Adipocyte (in vitro differentiated cells): ENCODE results near the gene CATSPERD.
"Not testable (repeated sequence)": the region's sequence is repeated elsewhere in the genome, so short reads cannot be mapped to it uniquely, and the experiment has no call there.

Experiments
- DNase-seq: peaks from one replicate; pipeline ENCODE4 v3.0.0-alpha.2; 2015; ENCODE audit warnings: low read depth
- H3K27me3 ChIP-seq: replicated peaks from 2 replicates; pipeline ENCODE4 v1.7.0; 2013; ENCODE audit warnings: mild to moderate bottlenecking, low read length, moderate library complexity; ENCODE audit not compliant: control insufficient read depth, insufficient read depth
- H3K36me3 ChIP-seq: 2 replicates; pipeline ENCODE4 v1.7.0; 2013; ENCODE audit warnings: low read length, mild to moderate bottlenecking, moderate library complexity; ENCODE audit not compliant: control insufficient read depth, insufficient read depth, severe bottlenecking
- H3K4me1 ChIP-seq: 2 replicates; pipeline ENCODE4 v1.7.0; 2013; ENCODE audit warnings: mild to moderate bottlenecking, low read length, moderate library complexity; ENCODE audit not compliant: control insufficient read depth, insufficient read depth
- H3K4me3 ChIP-seq: 2 replicates; pipeline ENCODE4 v1.7.0; 2013; ENCODE audit warnings: mild to moderate bottlenecking, low read length, moderate library complexity
- H3K9ac ChIP-seq: 2 replicates; pipeline ENCODE4 v1.7.0; 2013; ENCODE audit warnings: mild to moderate bottlenecking, low read length, moderate library complexity
- H3K9me3 ChIP-seq: 2 replicates; pipeline ENCODE4 v1.7.0; 2013; ENCODE audit warnings: mild to moderate bottlenecking, low read length, moderate library complexity; ENCODE audit not compliant: control insufficient read depth

Gene CATSPERD

GRCh38 chr19:5687360-5688198 lies 32.9 kb upstream of the CATSPERD start:
- no peak for DNase-seq
- Histone ChIP-seq H3K9me3 (no peaks in the 10 kb centered on the region), H3K27me3 (no peaks in the 10 kb centered on the region), H3K36me3 (peaks cover 10% of the 10 kb centered on the region), H3K4me3 (peak overlapping the region; percentile 80), H3K9ac (peak overlapping the region; percentile 76), H3K4me1 (peaks cover 12% of the 10 kb centered on the region)

GRCh38 chr19:5688262-5688881 lies 32.1 kb upstream of the CATSPERD start:
- H3K9ac ChIP-seq, DNase-seq, H3K27me3 ChIP-seq, H3K4me3 ChIP-seq, H3K9me3 ChIP-seq: not testable (repeated sequence)
- H3K36me3 ChIP-seq: peaks cover 18% of the 10 kb centered on the region
- peaks cover 12% of the 10 kb centered on the region for H3K4me1 ChIP-seq

GRCh38 chr19:5690125-5690954 lies 30.1 kb upstream of the CATSPERD start, which contains the start of gene RPL36:
Gene RPL36, plus strand, starts transcription at chr19:5690295. Its CDS starts 213 bp downstream, at chr19:5690508.
- Histone ChIP-seq H3K9ac (peak within 1 kb of the TSS; percentile 98), H3K9me3 (no peaks in the 10 kb centered on the region), H3K4me1 (peaks cover 12% of the 10 kb centered on the region), H3K36me3 (peaks cover 38% of the 10 kb centered on the region), H3K4me3 (peak within 1 kb of the TSS; percentile 99), H3K27me3 (no peaks in the 10 kb centered on the region)
- DNase-seq: peak; percentile 99

GRCh38 chr19:5690955-5691821 lies 29.2 kb upstream of the CATSPERD start:
- no peaks in the 10 kb centered on the region for H3K27me3 ChIP-seq
- peak; percentile 53 for DNase-seq
- H3K4me1 ChIP-seq: peaks cover 12% of the 10 kb centered on the region
- no peaks in the 10 kb centered on the region for H3K9me3 ChIP-seq
- H3K9ac ChIP-seq: peak overlapping the region; percentile 98
- peaks cover 46% of the 10 kb centered on the region for H3K36me3 ChIP-seq
- peak overlapping the region; percentile 99 for H3K4me3 ChIP-seq

- Histone ChIP-seq H3K4me3 (peak overlapping the region; percentile 99), H3K9ac (peak overlapping the region; percentile 98), H3K4me1 (peaks cover 12% of the 10 kb centered on the region), H3K9me3 (no peaks in the 10 kb centered on the region), H3K36me3 (peaks cover 55% of the 10 kb centered on the region), H3K27me3 (no peaks in the 10 kb centered on the region)
- DNase-seq: peak; percentile 11
These were observed 28.4 kb upstream of the CATSPERD start for GRCh38 chr19:5691822-5692722.

- Histone ChIP-seq H3K27me3 (no peaks in the 10 kb centered on the region), H3K36me3 (peaks cover 55% of the 10 kb centered on the region)
- DNase-seq: no peak
These were observed 27.7 kb upstream of the CATSPERD start for GRCh38 chr19:5692723-5693194.

GRCh38 chr19:5693195-5694166 lies 27.0 kb upstream of the CATSPERD start:
- Histone ChIP-seq H3K4me1 (peaks cover 12% of the 10 kb centered on the region), H3K36me3 (peaks cover 60% of the 10 kb centered on the region), H3K9ac (peak overlapping the region; percentile 98), H3K4me3 (no peak overlapping the region), H3K27me3 (no peaks in the 10 kb centered on the region), H3K9me3 (no peaks in the 10 kb centered on the region)
- no peak for DNase-seq

More at GRCh38 chr19:5692723-5693194, 27.7 kb upstream of the CATSPERD start:
- no peaks in the 10 kb centered on the region for H3K9me3 ChIP-seq
- H3K4me1 ChIP-seq: peaks cover 12% of the 10 kb centered on the region
- peak overlapping the region; percentile 98 for H3K9ac ChIP-seq
- no peak overlapping the region for H3K4me3 ChIP-seq

- peaks cover 12% of the 10 kb centered on the region for H3K4me1 ChIP-seq
- no peaks in the 10 kb centered on the region for H3K9me3 ChIP-seq
- no peak overlapping the region for H3K4me3 ChIP-seq
- H3K27me3 ChIP-seq: no peaks in the 10 kb centered on the region
- no peak for DNase-seq
- peaks cover 69% of the 10 kb centered on the region for H3K36me3 ChIP-seq
- no peak overlapping the region for H3K9ac ChIP-seq
These were observed 26.1 kb upstream of the CATSPERD start for GRCh38 chr19:5694167-5694955.
